ENCODE data around the gene IRS1. TPM values are rescaled to one million over a fixed set of nuclear protein-coding genes. Genes with fewer than 3 reads are reported as not detected.
A peak's percentile ranks its signal among the peaks of the same experiment; 100 is the strongest.

The IRS1 gene
- total RNA-seq (10 to 100 TPM; 10.9 to 36.7 TPM), polyA plus RNA-seq (1 to 10 TPM; 3.1 to 4.9 TPM)
- long read RNA-seq, donor 1, full-length matches to known transcripts = 49 of 49 reads
- long read RNA-seq, donor 1, partial matches to known transcripts = 0 of 49 reads
- long read RNA-seq, donor 1, other reads (novel, unspliced or antisense) = 0 of 49 reads
- long read RNA-seq, donor 2, full-length matches to known transcripts = 10 of 10 reads
- long read RNA-seq, donor 2, partial matches to known transcripts = 0 of 10 reads
- long read RNA-seq, donor 2, other reads (novel, unspliced or antisense) = 0 of 10 reads
- long read RNA-seq, donor 3, full-length matches to known transcripts = 27 of 27 reads
- long read RNA-seq, donor 3, partial matches to known transcripts = 0 of 27 reads
- long read RNA-seq, donor 3, other reads (novel, unspliced or antisense) = 0 of 27 reads
- long read RNA-seq, donor 4, full-length matches to known transcripts = 16 of 16 reads
- long read RNA-seq, donor 4, partial matches to known transcripts = 0 of 16 reads
- long read RNA-seq, donor 4, other reads (novel, unspliced or antisense) = 0 of 16 reads
- long read RNA-seq, donor 5, full-length matches to known transcripts = 44 of 44 reads
- long read RNA-seq, donor 5, partial matches to known transcripts = 0 of 44 reads
- long read RNA-seq, donor 5, other reads (novel, unspliced or antisense) = 0 of 44 reads

DNA sequence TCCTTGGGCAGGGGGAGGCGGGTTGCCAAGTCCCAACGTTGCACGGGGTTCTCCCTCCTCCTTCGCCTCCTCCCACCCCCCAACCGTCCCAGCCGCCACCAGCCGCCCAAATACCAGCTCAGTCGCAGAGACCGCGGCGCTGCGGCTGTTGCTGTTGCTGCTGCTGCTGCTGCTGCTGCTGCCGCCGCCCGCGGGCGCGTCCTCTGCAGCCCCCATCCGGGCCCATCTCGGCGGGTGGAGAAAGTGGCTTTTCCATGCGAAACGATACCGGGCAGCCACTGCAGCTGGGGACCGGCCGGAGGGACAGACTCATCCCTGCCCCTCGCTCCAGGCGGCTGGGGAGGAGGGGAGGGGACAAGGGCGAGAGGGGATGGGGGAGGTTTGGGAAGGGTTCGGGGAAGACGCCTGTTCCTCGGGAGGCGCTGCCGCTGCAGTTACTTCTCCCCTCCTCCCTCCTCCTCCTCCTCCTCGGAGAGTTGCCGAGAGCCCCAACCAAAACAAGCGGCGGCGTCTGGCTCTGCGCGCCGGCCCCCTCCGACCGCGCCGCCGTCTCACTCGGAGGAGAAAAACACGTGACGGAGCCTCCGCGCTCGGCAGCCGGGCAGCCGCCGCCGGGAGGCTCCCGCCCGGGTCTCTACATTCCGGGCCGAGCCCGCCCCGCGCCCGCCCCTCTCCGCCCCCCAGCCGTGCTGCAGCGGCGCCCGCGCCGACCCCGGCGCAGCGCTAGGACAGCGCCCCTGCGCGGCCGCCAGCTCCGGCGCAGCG is at the start of gene IRS1:
TSS of gene IRS1 (minus strand) at position 610 of the 765 bp plus-strand sequence. CDS start 1,082 bp downstream, outside the sequence.
- WGBS, 2 donors = 0% methylated on average over 63 to 80 of the region's 82 CpGs
- H3K36me3 ChIP-seq (ENCODE audit: control insufficient read depth in 4 of 4, insufficient read depth in 4 of 4, low read length in 4 of 4) = peaks cover 0 to 42% (median 12%) of the 10 kb centered on the region in 4 donors
- ATAC-seq (ENCODE audit: insufficient read depth, low FRiP score) (peak; percentile 55), DNase-seq (peak; percentile 90 to 95 (median 91))
- H3K4me3 ChIP-seq = peak within 1 kb of the TSS; percentile 64
- no peaks in the 10 kb centered on the region for H3K27me3 ChIP-seq (ENCODE audit: control insufficient read depth in 3 of 3, insufficient read depth in 3 of 3, low read length in 2 of 3)
- TF ChIP-seq, protein P1, sequence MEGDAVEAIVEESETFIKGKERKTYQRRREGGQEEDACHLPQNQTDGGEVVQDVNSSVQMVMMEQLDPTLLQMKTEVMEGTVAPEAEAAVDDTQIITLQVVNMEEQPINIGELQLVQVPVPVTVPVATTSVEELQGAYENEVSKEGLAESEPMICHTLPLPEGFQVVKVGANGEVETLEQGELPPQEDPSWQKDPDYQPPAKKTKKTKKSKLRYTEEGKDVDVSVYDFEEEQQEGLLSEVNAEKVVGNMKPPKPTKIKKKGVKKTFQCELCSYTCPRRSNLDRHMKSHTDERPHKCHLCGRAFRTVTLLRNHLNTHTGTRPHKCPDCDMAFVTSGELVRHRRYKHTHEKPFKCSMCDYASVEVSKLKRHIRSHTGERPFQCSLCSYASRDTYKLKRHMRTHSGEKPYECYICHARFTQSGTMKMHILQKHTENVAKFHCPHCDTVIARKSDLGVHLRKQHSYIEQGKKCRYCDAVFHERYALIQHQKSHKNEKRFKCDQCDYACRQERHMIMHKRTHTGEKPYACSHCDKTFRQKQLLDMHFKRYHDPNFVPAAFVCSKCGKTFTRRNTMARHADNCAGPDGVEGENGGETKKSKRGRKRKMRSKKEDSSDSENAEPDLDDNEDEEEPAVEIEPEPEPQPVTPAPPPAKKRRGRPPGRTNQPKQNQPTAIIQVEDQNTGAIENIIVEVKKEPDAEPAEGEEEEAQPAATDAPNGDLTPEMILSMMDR (IDR thresholded peaks at IDR 0.05; ENCODE audit: control extremely low read depth, extremely low read depth) = no peak
- peak within 1 kb of the TSS; percentile 74 to 89 for H3K27ac ChIP-seq (ENCODE audit: low read depth in 1 of 2, low read length in 1 of 2)
- peaks cover 0 to 41% (median 13%) of the 10 kb centered on the region in 5 donors for H3K4me1 ChIP-seq (ENCODE audit: control insufficient read depth in 5 of 5, insufficient read depth in 5 of 5, low read length in 5 of 5)
- H3K9me3 ChIP-seq (ENCODE audit: control insufficient read depth in 4 of 4, insufficient read depth in 3 of 4, low read length in 3 of 4) = peaks cover 0 to 4% (median 0%) of the 10 kb centered on the region in 4 donors
- H3K9ac ChIP-seq (ENCODE audit: insufficient read depth in 1 of 2, low read length in 2 of 2) = peak within 1 kb of the TSS; percentile 39 to 97

GRCh38 chr2:226849349-226849748 is 49.7 kb upstream of the IRS1 start:
- H3K9me3 ChIP-seq (ENCODE audit: control insufficient read depth in 4 of 4, insufficient read depth in 3 of 4, low read length in 3 of 4) = no peaks in the 10 kb centered on the region

DNA sequence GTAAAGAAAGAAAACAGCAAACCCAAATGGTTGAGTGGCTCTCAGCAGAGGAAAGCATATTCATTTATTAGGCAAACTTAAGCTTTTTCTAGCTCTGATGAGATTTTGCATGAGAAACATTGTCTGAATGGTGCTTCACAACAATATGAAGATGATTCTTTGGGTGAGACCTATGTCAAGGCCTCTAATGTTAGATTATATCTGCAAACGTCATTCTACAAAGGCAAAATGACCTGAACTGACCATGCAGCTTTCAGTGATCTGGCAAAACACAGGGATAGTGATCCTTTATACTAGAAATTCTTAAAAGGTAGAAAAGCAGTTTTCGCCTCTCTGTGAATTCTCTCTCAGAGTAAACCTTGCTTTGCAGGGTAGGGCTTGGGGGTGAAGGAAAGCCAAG is 47.9 kb upstream of the IRS1 start:
- Histone ChIP-seq H3K9ac (ENCODE audit: insufficient read depth in 1 of 2, low read length in 2 of 2) (no peak overlapping the region), H3K27ac (ENCODE audit: low read depth in 1 of 2, low read length in 1 of 2) (no peak overlapping the region), H3K36me3 (ENCODE audit: control insufficient read depth in 4 of 4, insufficient read depth in 4 of 4, low read length in 4 of 4) (no peaks in the 10 kb centered on the region), H3K9me3 (ENCODE audit: control insufficient read depth in 4 of 4, insufficient read depth in 3 of 4, low read length in 3 of 4) (no peaks in the 10 kb centered on the region), H3K4me3 (no peak overlapping the region), H3K27me3 (ENCODE audit: control insufficient read depth in 3 of 3, insufficient read depth in 3 of 3, low read length in 2 of 3) (no peaks in the 10 kb centered on the region), H3K4me1 (ENCODE audit: control insufficient read depth in 5 of 5, insufficient read depth in 5 of 5, low read length in 5 of 5) (peaks cover 0 to 4% (median 3%) of the 10 kb centered on the region in 5 donors)
- TF ChIP-seq, protein P1 (IDR thresholded peaks at IDR 0.05; ENCODE audit: control extremely low read depth, extremely low read depth) = no peak
- 94 to 95% methylated on average over 2 of the region's 2 CpGs for WGBS, 2 donors
- no peak for DNase-seq
- ATAC-seq (ENCODE audit: insufficient read depth, low FRiP score) = no peak

More at GRCh38 chr2:226849349-226849748, 49.7 kb upstream of the IRS1 start:
- TF ChIP-seq, protein P1 (IDR thresholded peaks at IDR 0.05; ENCODE audit: control extremely low read depth, extremely low read depth) = no peak
- DNase-seq = no peak
- H3K9ac ChIP-seq (ENCODE audit: insufficient read depth in 1 of 2, low read length in 2 of 2) = no peak overlapping the region
- ATAC-seq (ENCODE audit: insufficient read depth, low FRiP score) = no peak
- 86 to 95% methylated on average over 2 of the region's 2 CpGs for WGBS, 2 donors
- H3K4me3 ChIP-seq = no peak overlapping the region
- H3K36me3 ChIP-seq (ENCODE audit: control insufficient read depth in 4 of 4, insufficient read depth in 4 of 4, low read length in 4 of 4) = no peaks in the 10 kb centered on the region
- H3K4me1 ChIP-seq (ENCODE audit: control insufficient read depth in 5 of 5, insufficient read depth in 5 of 5, low read length in 5 of 5) = peaks cover 0 to 4% (median 3%) of the 10 kb centered on the region in 5 donors
- H3K27me3 ChIP-seq (ENCODE audit: control insufficient read depth in 3 of 3, insufficient read depth in 3 of 3, low read length in 2 of 3) = no peaks in the 10 kb centered on the region
- no peak overlapping the region for H3K27ac ChIP-seq (ENCODE audit: low read depth in 1 of 2, low read length in 1 of 2)

Measured in lung (tissue), 16 donors.